Measurements from ENCODE around the gene RALGPS1. TPM values are rescaled to one million over a fixed set of nuclear protein-coding genes. Genes with fewer than 3 reads are reported as not detected.

Gene RALGPS1
- total and polyA plus RNA-seq, 2 donors (not counting 1 experiment from before 2014, with no cell fraction given), result 2.0 to 5.9 TPM

DNA sequence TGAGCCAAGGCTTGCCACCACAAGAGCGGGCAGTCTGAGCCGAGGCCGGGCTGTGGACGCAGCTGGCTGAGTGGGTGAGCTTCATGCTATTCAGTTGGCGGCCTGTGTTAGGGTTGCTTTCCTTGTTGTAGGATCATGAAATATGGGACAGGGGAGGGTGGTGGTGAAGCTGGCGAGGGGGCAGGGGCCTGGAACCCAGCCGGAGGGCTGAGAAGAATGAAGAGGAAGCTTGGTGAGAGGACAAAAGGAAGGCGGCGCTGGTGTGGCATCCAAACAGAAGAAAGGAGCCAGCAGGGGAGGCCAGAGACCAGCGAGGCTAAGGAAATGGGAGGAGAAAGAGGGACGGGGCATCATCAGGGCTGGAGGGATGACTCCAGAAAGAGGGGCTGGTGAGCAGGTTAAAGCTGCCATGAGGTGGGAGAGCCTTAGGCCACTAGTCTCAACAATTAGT lies 18.3 kb downstream of the RALGPS1 start:
- Histone ChIP-seq H3K4me3 (replicated peaks in 1 of 4; ENCODE audit: control extremely low read depth in 1 of 4, insufficient read depth in 1 of 4, low read depth in 3 of 4, low read length in 4 of 4) (no peak overlapping the region), H2AFZ (ENCODE audit: low read length) (no peak overlapping the region), H3K36me3 (ENCODE audit: control insufficient read depth, insufficient read depth, low read length) (no peaks in the 10 kb centered on the region), H3K27me3 (ENCODE audit: control insufficient read depth, insufficient read depth, low read length) (peaks cover 4% of the 10 kb centered on the region), H3K9me3 (ENCODE audit: control insufficient read depth, insufficient read depth, low read depth, low read length) (no peaks in the 10 kb centered on the region), H3K79me2 (ENCODE audit: control insufficient read depth, insufficient read depth, low read length) (no peaks in the 10 kb centered on the region), H3K9ac (ENCODE audit: insufficient read depth, low read length) (no peak overlapping the region), H3K4me2 (ENCODE audit: extremely low read depth, insufficient read depth, low read length) (no peak overlapping the region), H4K20me1 (ENCODE audit: control insufficient read depth, extremely low read depth, insufficient read depth, low read length) (no peaks in the 10 kb centered on the region), H3K27ac (ENCODE audit: insufficient read depth, low read length) (no peak overlapping the region), H3K4me1 (ENCODE audit: control insufficient read depth, extremely low read depth, insufficient read depth, low read length) (no peaks in the 10 kb centered on the region)
- DNase-seq (ENCODE audit: low read depth in 2 of 2), result no peak
- no peak for TF ChIP-seq EZH2 (IDR thresholded peaks at IDR 0.05; ENCODE audit: low read length, missing control alignments)
- TF ChIP-seq, protein P1, sequence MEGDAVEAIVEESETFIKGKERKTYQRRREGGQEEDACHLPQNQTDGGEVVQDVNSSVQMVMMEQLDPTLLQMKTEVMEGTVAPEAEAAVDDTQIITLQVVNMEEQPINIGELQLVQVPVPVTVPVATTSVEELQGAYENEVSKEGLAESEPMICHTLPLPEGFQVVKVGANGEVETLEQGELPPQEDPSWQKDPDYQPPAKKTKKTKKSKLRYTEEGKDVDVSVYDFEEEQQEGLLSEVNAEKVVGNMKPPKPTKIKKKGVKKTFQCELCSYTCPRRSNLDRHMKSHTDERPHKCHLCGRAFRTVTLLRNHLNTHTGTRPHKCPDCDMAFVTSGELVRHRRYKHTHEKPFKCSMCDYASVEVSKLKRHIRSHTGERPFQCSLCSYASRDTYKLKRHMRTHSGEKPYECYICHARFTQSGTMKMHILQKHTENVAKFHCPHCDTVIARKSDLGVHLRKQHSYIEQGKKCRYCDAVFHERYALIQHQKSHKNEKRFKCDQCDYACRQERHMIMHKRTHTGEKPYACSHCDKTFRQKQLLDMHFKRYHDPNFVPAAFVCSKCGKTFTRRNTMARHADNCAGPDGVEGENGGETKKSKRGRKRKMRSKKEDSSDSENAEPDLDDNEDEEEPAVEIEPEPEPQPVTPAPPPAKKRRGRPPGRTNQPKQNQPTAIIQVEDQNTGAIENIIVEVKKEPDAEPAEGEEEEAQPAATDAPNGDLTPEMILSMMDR (conservative IDR thresholded peaks at IDR 0.05 in 1 of 2, IDR thresholded peaks at IDR 0.05 in 1 of 2; ENCODE audit: low read depth in 1 of 2, low read length in 2 of 2), result no peak

DNA sequence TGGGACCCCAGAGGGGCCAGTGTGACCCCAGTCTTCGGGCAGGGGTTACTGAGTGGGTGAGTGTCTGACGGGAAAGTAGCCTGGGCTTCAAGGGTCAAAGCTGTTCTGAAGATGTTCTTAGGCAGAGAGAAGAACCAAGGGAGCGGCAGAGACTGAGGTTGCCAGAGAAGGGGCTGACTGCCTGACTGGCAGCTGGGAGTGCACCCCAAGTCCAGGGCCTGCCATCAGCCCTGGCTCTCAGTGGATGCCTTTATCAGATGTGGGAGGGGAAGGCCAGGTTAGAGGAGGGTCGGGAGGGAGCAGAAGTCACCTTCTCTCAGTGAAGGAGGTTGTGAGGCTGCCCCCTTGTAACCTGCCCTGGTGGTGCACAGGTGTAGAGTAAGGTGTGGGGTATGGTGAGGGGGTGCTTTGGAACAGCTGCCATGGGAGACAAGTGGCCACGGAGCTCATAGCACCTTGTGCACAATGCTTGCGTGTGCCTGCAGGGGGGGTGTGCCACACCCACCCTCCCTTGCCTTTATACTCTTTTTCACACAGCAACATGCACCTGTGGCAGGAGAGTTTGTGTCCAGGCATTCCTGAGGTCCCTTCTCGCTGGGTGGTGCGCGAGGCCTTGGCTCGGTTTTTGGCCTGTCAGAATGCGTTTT lies 18.9 kb downstream of the RALGPS1 start:
- TF ChIP-seq EZH2 (IDR thresholded peaks at IDR 0.05; ENCODE audit: low read length, missing control alignments), result no peak
- TF ChIP-seq, protein P1 (conservative IDR thresholded peaks at IDR 0.05 in 1 of 2, IDR thresholded peaks at IDR 0.05 in 1 of 2; ENCODE audit: low read depth in 1 of 2, low read length in 2 of 2), result no peak
- H3K79me2 ChIP-seq (ENCODE audit: control insufficient read depth, insufficient read depth, low read length), result no peaks in the 10 kb centered on the region
- no peaks in the 10 kb centered on the region for H3K9me3 ChIP-seq (ENCODE audit: control insufficient read depth, insufficient read depth, low read depth, low read length)
- no peak overlapping the region for H3K4me3 ChIP-seq (replicated peaks in 1 of 4; ENCODE audit: control extremely low read depth in 1 of 4, insufficient read depth in 1 of 4, low read depth in 3 of 4, low read length in 4 of 4)
- H3K4me2 ChIP-seq (ENCODE audit: extremely low read depth, insufficient read depth, low read length), result no peak overlapping the region
- no peak overlapping the region for H3K9ac ChIP-seq (ENCODE audit: insufficient read depth, low read length)
- H3K27me3 ChIP-seq (ENCODE audit: control insufficient read depth, insufficient read depth, low read length), result peaks cover 2% of the 10 kb centered on the region
- no peaks in the 10 kb centered on the region for H3K4me1 ChIP-seq (ENCODE audit: control insufficient read depth, extremely low read depth, insufficient read depth, low read length)
- H3K36me3 ChIP-seq (ENCODE audit: control insufficient read depth, insufficient read depth, low read length), result no peaks in the 10 kb centered on the region
- no peak overlapping the region for H3K27ac ChIP-seq (ENCODE audit: insufficient read depth, low read length)
- H2AFZ ChIP-seq (ENCODE audit: low read length), result no peak overlapping the region
- no peaks in the 10 kb centered on the region for H4K20me1 ChIP-seq (ENCODE audit: control insufficient read depth, extremely low read depth, insufficient read depth, low read length)
- no peak for DNase-seq (ENCODE audit: low read depth in 2 of 2)

DNA sequence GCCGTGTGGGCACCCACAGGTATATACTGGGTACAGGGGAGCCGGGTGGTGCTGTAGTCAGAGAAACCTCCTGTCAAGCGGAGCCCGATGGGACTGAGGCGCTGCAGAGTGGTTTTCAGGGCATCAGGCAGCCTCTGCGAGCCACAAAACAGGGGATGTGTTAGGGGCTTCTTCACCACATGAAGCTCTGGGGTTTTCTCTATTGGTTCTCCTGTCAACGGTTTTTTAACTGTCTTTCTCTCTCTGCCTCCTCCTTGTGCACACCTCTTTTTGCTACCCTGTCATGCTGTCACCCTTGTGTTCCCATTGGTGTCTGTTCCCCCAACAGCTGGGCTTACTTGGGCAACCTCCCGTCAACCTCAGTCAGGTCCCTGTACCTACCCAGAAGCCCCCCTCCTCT lies 19.9 kb downstream of the RALGPS1 start:
- no peaks in the 10 kb centered on the region for H3K9me3 ChIP-seq (ENCODE audit: control insufficient read depth, insufficient read depth, low read depth, low read length)
- H3K27ac ChIP-seq (ENCODE audit: insufficient read depth, low read length), result no peak overlapping the region
- H2AFZ ChIP-seq (ENCODE audit: low read length), result no peak overlapping the region
- H3K4me2 ChIP-seq (ENCODE audit: extremely low read depth, insufficient read depth, low read length), result no peak overlapping the region
- H3K9ac ChIP-seq (ENCODE audit: insufficient read depth, low read length), result no peak overlapping the region
- H3K4me1 ChIP-seq (ENCODE audit: control insufficient read depth, extremely low read depth, insufficient read depth, low read length), result no peaks in the 10 kb centered on the region
- H3K36me3 ChIP-seq (ENCODE audit: control insufficient read depth, insufficient read depth, low read length), result no peaks in the 10 kb centered on the region
- TF ChIP-seq, protein P1 (conservative IDR thresholded peaks at IDR 0.05 in 1 of 2, IDR thresholded peaks at IDR 0.05 in 1 of 2; ENCODE audit: low read depth in 1 of 2, low read length in 2 of 2), result no peak
- no peak for TF ChIP-seq EZH2 (IDR thresholded peaks at IDR 0.05; ENCODE audit: low read length, missing control alignments)
- no peaks in the 10 kb centered on the region for H3K27me3 ChIP-seq (ENCODE audit: control insufficient read depth, insufficient read depth, low read length)
- no peak overlapping the region for H3K4me3 ChIP-seq (replicated peaks in 1 of 4; ENCODE audit: control extremely low read depth in 1 of 4, insufficient read depth in 1 of 4, low read depth in 3 of 4, low read length in 4 of 4)
- DNase-seq (ENCODE audit: low read depth in 2 of 2), result no peak
- no peaks in the 10 kb centered on the region for H3K79me2 ChIP-seq (ENCODE audit: control insufficient read depth, insufficient read depth, low read length)
- no peaks in the 10 kb centered on the region for H4K20me1 ChIP-seq (ENCODE audit: control insufficient read depth, extremely low read depth, insufficient read depth, low read length)

Data from fibroblast of lung (primary cell).